Mesothelial cell of epicardium (in vitro differentiated cells): ENCODE data around the gene CCNY. TPM values are rescaled to one million over a fixed set of nuclear protein-coding genes. Genes with fewer than 3 reads are reported as not detected.

Experiments used
- DNase-seq, 2 experiments: peaks; one replicate each; pipeline ENCODE4 v3.0.0; 2021; ENCODE audit warnings: low spot score in 2 of 2; ENCODE audit not compliant: unreplicated experiment in 2 of 2
- H3K27ac Mint-ChIP-seq: 2 replicates; pipeline ENCODE4 v1.8.0; 2021; ENCODE audit warnings: mixed read lengths
- H3K27me3 Mint-ChIP-seq: 2 replicates; pipeline ENCODE4 v1.8.0; 2021; ENCODE audit warnings: low read depth, mixed read lengths
- H3K36me3 Mint-ChIP-seq: 2 replicates; pipeline ENCODE4 v1.8.0; 2021; ENCODE audit warnings: mixed read lengths
- H3K4me1 Mint-ChIP-seq: 2 replicates; pipeline ENCODE4 v1.8.0; 2021; ENCODE audit warnings: mixed read lengths
- H3K4me3 Mint-ChIP-seq: 2 replicates; pipeline ENCODE4 v1.8.0; 2021; ENCODE audit warnings: mild to moderate bottlenecking, moderate library complexity, mixed read lengths
- H3K9me3 Mint-ChIP-seq: 2 replicates; pipeline ENCODE4 v1.8.0; 2021; ENCODE audit warnings: mixed read lengths
- total RNA-seq: library from RNA; stranded (reverse); gene quantifications from 3 replicates; pipeline ENCODE4 v1.2.1, GENCODE V29; 2021
- TF ChIP-seq, protein P1 (sequence below): fragments of 200-600 bp; sonication (generic); IDR thresholded peaks from one replicate; pipeline ENCODE4 v1.5.0; 2021; ENCODE audit warnings: antibody characterized with exemption; ENCODE audit not compliant: unreplicated experiment

Gene CCNY
- total RNA-seq, 1 donor from 2014 or later = 75.4 TPM

- TF ChIP-seq, protein P1, sequence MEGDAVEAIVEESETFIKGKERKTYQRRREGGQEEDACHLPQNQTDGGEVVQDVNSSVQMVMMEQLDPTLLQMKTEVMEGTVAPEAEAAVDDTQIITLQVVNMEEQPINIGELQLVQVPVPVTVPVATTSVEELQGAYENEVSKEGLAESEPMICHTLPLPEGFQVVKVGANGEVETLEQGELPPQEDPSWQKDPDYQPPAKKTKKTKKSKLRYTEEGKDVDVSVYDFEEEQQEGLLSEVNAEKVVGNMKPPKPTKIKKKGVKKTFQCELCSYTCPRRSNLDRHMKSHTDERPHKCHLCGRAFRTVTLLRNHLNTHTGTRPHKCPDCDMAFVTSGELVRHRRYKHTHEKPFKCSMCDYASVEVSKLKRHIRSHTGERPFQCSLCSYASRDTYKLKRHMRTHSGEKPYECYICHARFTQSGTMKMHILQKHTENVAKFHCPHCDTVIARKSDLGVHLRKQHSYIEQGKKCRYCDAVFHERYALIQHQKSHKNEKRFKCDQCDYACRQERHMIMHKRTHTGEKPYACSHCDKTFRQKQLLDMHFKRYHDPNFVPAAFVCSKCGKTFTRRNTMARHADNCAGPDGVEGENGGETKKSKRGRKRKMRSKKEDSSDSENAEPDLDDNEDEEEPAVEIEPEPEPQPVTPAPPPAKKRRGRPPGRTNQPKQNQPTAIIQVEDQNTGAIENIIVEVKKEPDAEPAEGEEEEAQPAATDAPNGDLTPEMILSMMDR = no peak
- Mint-ChIP-seq H3K27ac (no peak overlapping the region), H3K9me3 (peaks cover 53% of the 10 kb centered on the region), H3K27me3 (no peaks in the 10 kb centered on the region), H3K36me3 (peaks cover 38% of the 10 kb centered on the region), H3K4me1 (peaks cover under 1% of the 10 kb centered on the region), H3K4me3 (no peak overlapping the region)
- DNase-seq = no peak
These were observed 103.7 kb downstream of the CCNY start for GRCh38 chr10:35440016-35440415.

- TF ChIP-seq, protein P1 = no peak
- H3K27ac Mint-ChIP-seq = no peak overlapping the region
- H3K4me3 Mint-ChIP-seq = no peak overlapping the region
- peaks cover 6% of the 10 kb centered on the region for H3K4me1 Mint-ChIP-seq
- peaks cover 39% of the 10 kb centered on the region for H3K36me3 Mint-ChIP-seq
- no peak for DNase-seq
- H3K27me3 Mint-ChIP-seq = no peaks in the 10 kb centered on the region
- H3K9me3 Mint-ChIP-seq = peaks cover 56% of the 10 kb centered on the region
These were observed 105.7 kb downstream of the CCNY start for GRCh38 chr10:35442028-35442427.

- Mint-ChIP-seq H3K4me1 (peaks cover 10% of the 10 kb centered on the region), H3K36me3 (peaks cover 39% of the 10 kb centered on the region), H3K4me3 (no peak overlapping the region), H3K27ac (no peak overlapping the region), H3K9me3 (peaks cover 56% of the 10 kb centered on the region), H3K27me3 (no peaks in the 10 kb centered on the region)
- TF ChIP-seq, protein P1 = no peak
- no peak for DNase-seq
These were observed 106.3 kb downstream of the CCNY start for GRCh38 chr10:35442592-35442991.

DNA sequence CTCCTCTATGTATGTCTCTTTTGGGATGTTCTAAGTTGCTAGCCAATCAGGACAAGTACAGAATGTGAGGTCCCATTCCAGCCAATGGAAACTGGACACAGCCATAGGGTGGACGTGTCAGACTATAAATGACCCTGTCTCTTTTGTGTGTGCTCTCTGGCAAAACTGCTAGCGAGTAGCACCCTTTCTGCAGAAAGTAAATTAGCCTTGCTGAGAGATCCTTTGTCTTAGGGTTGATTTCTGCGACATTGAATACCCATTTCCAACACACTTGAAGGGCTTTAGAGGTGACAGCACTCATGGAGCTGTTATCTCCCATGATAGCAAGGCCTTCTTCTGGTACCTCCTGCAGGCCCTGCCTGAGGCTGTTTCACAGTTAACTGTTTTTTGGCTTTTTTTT, 107.5 kb downstream of the CCNY start:
- no peak for DNase-seq
- H3K36me3 Mint-ChIP-seq = peaks cover 33% of the 10 kb centered on the region
- no peaks in the 10 kb centered on the region for H3K27me3 Mint-ChIP-seq
- peaks cover 50% of the 10 kb centered on the region for H3K9me3 Mint-ChIP-seq
- TF ChIP-seq, protein P1 = no peak
- no peak overlapping the region for H3K27ac Mint-ChIP-seq
- peaks cover 22% of the 10 kb centered on the region for H3K4me1 Mint-ChIP-seq
- H3K4me3 Mint-ChIP-seq = no peak overlapping the region

- peaks cover 41% of the 10 kb centered on the region for H3K9me3 Mint-ChIP-seq
- TF ChIP-seq, protein P1 = no peak
- H3K27ac Mint-ChIP-seq = no peak overlapping the region
- no peak for DNase-seq
- H3K27me3 Mint-ChIP-seq = no peaks in the 10 kb centered on the region
- peaks cover 26% of the 10 kb centered on the region for H3K36me3 Mint-ChIP-seq
- H3K4me1 Mint-ChIP-seq = peaks cover 37% of the 10 kb centered on the region
- H3K4me3 Mint-ChIP-seq = no peak overlapping the region
These were observed 109.0 kb downstream of the CCNY start for GRCh38 chr10:35445150-35445884.
